ENCODE data around the gene SASS6.

The SASS6 gene

GRCh38 chr1:100035214-100035613, 97.5 kb downstream of the SASS6 start:
- no peak for TF ChIP-seq EZH2 (IDR thresholded peaks at IDR 0.05)
- no peak for TF ChIP-seq FOXP2 (optimal IDR thresholded peaks at IDR 0.05; ENCODE audit: control extremely low read depth, extremely low read length, insufficient read depth)
- TF ChIP-seq POLR2AphosphoS5 (IDR thresholded peaks at IDR 0.05; ENCODE audit: borderline replicate concordance, low read depth, low read length), result no peak
- H3K9ac ChIP-seq (ENCODE audit: insufficient read length), result no peak overlapping the region

GRCh38 chr1:100034470-100034869, 98.3 kb downstream of the SASS6 start:
- H3K27ac ChIP-seq, result no peak overlapping the region
- no peak for DNase-seq (ENCODE audit: low read depth, low spot score)
- no peaks in the 10 kb centered on the region for H3K9me3 ChIP-seq (ENCODE audit: low read depth, low read length)
- H3K9ac ChIP-seq (ENCODE audit: insufficient read length), result no peak overlapping the region
- H3K36me3 ChIP-seq (ENCODE audit: insufficient read depth, low read length), result no peaks in the 10 kb centered on the region
- TF ChIP-seq POLR2AphosphoS5 (IDR thresholded peaks at IDR 0.05; ENCODE audit: borderline replicate concordance, low read depth, low read length) (no peak), EZH2 (IDR thresholded peaks at IDR 0.05) (no peak), FOXP2 (optimal IDR thresholded peaks at IDR 0.05; ENCODE audit: control extremely low read depth, extremely low read length, insufficient read depth) (no peak)
- no peak overlapping the region for H3K4me3 ChIP-seq

More at GRCh38 chr1:100035214-100035613, 97.5 kb downstream of the SASS6 start:
- Histone ChIP-seq H3K9me3 (ENCODE audit: low read depth, low read length) (no peaks in the 10 kb centered on the region), H3K36me3 (ENCODE audit: insufficient read depth, low read length) (no peaks in the 10 kb centered on the region), H3K4me3 (no peak overlapping the region), H3K27ac (no peak overlapping the region)
- DNase-seq (ENCODE audit: low read depth, low spot score), result no peak
